Vagina (tissue), 2 donors: ENCODE measurements around the gene CAVIN3. TPM values are rescaled to one million over a fixed set of nuclear protein-coding genes. Genes with fewer than 3 reads are reported as not detected.

Source experiments
- DNase-seq, 2 donors: peaks; one replicate each; pipeline ENCODE4 v3.0.0-alpha.2; 2017; ENCODE audit errors: extremely low spot score in 2 of 2
- H3K27ac ChIP-seq: fragments of 200-600 bp; sonication (generic); one replicate; pipeline ENCODE4 v1.5.1; 2019
- H3K27me3 ChIP-seq: fragments of 200-600 bp; sonication (generic); one replicate; pipeline ENCODE4 v1.5.1; 2019
- H3K36me3 ChIP-seq, 2 donors: fragments of 200-600 bp; sonication (generic); one replicate each; pipeline ENCODE4 v1.5.1; 2017 to 2019
- H3K4me1 ChIP-seq: fragments of 200-600 bp; sonication (generic); one replicate; pipeline ENCODE4 v1.5.1; 2019
- H3K4me3 ChIP-seq, 2 donors: fragments of 200-600 bp; sonication (generic); 1 replicate in 1 of 2; 2 replicates in 1 of 2; pipeline ENCODE4 v1.5.1; 2016 to 2019
- H3K9me3 ChIP-seq: fragments of 200-600 bp; sonication (generic); one replicate; pipeline ENCODE4 v1.5.1; 2019
- CTCF ChIP-seq, 3 experiments: fragments of 450-650 bp in 2 of 3; fragments of 200-600 bp in 1 of 3; sonication (generic) in 1 of 3; IDR thresholded peaks; one replicate each; pipeline ENCODE4 v1.5.1; 2017 to 2019; ENCODE audit warnings: antibody characterized with exemption in 3 of 3, mild to moderate bottlenecking in 2 of 3, moderate library complexity in 2 of 3
- POLR2A ChIP-seq, 2 donors: fragments of 450-650 bp; IDR thresholded peaks; one replicate each; pipeline ENCODE4 v1.6.1; 2017; ENCODE audit warnings: antibody characterized with exemption in 2 of 2, mild to moderate bottlenecking in 2 of 2, moderate library complexity in 2 of 2
- POLR2AphosphoS5 ChIP-seq, 2 donors: sonication (generic); formaldehyde crosslinking; IDR thresholded peaks; one replicate each; pipeline ENCODE4 v1.9.0; 2017; ENCODE audit warnings: antibody characterized with exemption in 2 of 2, mild to moderate bottlenecking in 2 of 2, low read depth in 1 of 2; ENCODE audit not compliant: insufficient read depth in 1 of 2
- intact Hi-C: fragments of 100-400 bp; cut with DNase I; formaldehyde crosslinking; loops from one replicate; pipeline ENCODE4 v1.15.1; 2023
- total RNA-seq: library from RNA; depleted of rRNA; stranded (reverse); fragments of >200 nt; gene quantifications from one replicate; pipeline ENCODE4 v1.2.3, GENCODE V29; 2016

The CAVIN3 gene, protein sequence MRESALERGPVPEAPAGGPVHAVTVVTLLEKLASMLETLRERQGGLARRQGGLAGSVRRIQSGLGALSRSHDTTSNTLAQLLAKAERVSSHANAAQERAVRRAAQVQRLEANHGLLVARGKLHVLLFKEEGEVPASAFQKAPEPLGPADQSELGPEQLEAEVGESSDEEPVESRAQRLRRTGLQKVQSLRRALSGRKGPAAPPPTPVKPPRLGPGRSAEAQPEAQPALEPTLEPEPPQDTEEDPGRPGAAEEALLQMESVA
- total RNA-seq, result 156 TPM

- H3K27me3 ChIP-seq, result no peaks in the 10 kb centered on the region
- intact Hi-C loops, result loop anchor here (5.0 to 10.0 kb wide), 2 partner anchors 37 to 86 kb away; partner anchors contain the start of genes CNGA4 and FHIP1B
- no peaks in the 10 kb centered on the region for H3K36me3 ChIP-seq
- peaks cover 58% of the 10 kb centered on the region for H3K4me1 ChIP-seq
- H3K27ac ChIP-seq, result peak within 1 kb of the TSS; percentile 100
- no peak for TF ChIP-seq CTCF (IDR thresholded peaks at IDR 0.05)
- TF ChIP-seq POLR2AphosphoS5 (IDR thresholded peaks at IDR 0.05; ENCODE audit: insufficient read depth in 1 of 2, low read depth in 1 of 2), result peak; percentile 7 to 80
- no peak for TF ChIP-seq POLR2A (IDR thresholded peaks at IDR 0.05)
- H3K4me3 ChIP-seq, result peak within 1 kb of the TSS; percentile 69 to 82
- DNase-seq, result peak in 1 of 2 donors; percentile 91
- H3K9me3 ChIP-seq, result no peaks in the 10 kb centered on the region
These were observed at the start of gene CAVIN3 for GRCh38 chr11:6320411-6321155. Gene CAVIN3, minus strand, starts transcription at chr11:6320501. Its CDS starts 25 bp downstream, at chr11:6320476.

DNA sequence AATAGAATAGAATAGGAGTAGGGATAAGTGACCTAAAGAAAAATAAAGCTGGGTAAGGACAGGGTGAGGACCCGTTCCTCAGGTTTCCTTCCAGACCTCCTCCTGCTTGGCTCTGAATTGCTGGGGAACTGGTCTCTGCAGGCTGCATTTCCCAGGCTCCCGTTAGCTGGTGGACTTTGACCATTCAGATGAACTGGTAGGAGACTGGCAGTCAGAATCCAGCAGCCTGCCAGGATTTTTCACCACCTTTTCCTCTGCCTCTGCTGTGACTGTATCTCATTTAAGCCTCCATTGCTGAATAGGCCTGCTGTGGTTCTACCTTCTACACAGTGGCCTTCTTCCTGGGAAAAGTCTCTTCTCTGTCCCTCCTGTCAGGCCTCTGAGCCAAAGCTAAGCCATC, 45.4 kb upstream of the CAVIN3 start:
- H3K36me3 ChIP-seq, result no peaks in the 10 kb centered on the region
- H3K27ac ChIP-seq, result no peak overlapping the region
- intact Hi-C loops, result no loop called here

DNA sequence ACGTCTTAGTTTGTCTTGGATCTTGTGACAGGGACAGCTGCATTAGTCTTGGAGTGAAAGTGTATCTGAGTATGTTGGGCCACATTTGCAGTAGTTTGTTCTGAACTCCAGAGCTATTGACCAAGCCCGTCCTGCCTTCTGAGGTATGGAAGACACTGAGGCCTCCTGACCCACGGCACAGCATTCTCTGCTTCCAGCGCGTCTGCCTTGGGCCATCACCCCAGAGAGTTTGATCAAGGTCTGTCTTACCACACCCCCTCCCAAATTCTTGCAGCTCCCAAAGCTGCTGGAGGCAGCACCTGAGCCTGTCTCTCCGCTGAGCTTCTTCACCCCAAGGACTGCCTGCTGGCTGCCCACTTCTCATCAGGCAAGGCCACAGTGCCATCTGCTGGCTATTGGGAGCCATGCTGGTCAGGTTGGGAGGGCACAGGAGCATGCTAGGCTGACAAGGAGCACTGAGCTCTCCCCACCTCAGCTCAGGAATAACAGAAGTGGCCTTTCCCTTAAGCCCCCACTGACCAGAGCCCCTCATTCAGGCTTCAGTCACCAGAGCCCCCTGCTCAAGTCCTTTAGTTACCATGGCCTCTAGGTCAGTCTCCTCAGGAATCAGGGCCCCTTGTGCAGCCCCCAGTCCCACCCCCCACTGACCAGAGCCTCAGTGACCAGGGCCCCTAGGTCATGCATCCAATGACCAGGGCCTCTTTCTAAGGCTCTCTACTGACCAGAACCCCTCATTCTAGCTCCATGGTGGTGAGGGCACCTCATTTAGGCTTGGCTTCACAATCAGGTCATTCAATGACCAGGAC, 42.8 kb upstream of the CAVIN3 start:
- peaks cover under 1% of the 10 kb centered on the region for H3K4me1 ChIP-seq
- no peak for DNase-seq
- H3K9me3 ChIP-seq, result no peaks in the 10 kb centered on the region
- TF ChIP-seq POLR2AphosphoS5 (IDR thresholded peaks at IDR 0.05; ENCODE audit: insufficient read depth in 1 of 2, low read depth in 1 of 2), result peak in 1 of 2 donors; percentile 19
- no peak for TF ChIP-seq POLR2A (IDR thresholded peaks at IDR 0.05)
- peak; percentile 47 to 72 (median 55) for TF ChIP-seq CTCF (IDR thresholded peaks at IDR 0.05)
- H3K27me3 ChIP-seq, result no peaks in the 10 kb centered on the region
- H3K4me3 ChIP-seq, result no peak overlapping the region
- no peak overlapping the region for H3K27ac ChIP-seq
- intact Hi-C loops, result loop anchor here (5.0 kb wide), 1 partner anchor 341 kb away; no protein-coding TSS in a partner anchor
- no peaks in the 10 kb centered on the region for H3K36me3 ChIP-seq

More for the DNA sequence above, 45.4 kb upstream of the CAVIN3 start:
- H3K4me1 ChIP-seq, result no peaks in the 10 kb centered on the region
- H3K4me3 ChIP-seq, result no peak overlapping the region
- H3K27me3 ChIP-seq, result no peaks in the 10 kb centered on the region
- no peaks in the 10 kb centered on the region for H3K9me3 ChIP-seq
- DNase-seq, result no peak
- no peak for TF ChIP-seq CTCF (IDR thresholded peaks at IDR 0.05)
- TF ChIP-seq POLR2AphosphoS5 (IDR thresholded peaks at IDR 0.05; ENCODE audit: insufficient read depth in 1 of 2, low read depth in 1 of 2), result no peak
- TF ChIP-seq POLR2A (IDR thresholded peaks at IDR 0.05), result no peak

- intact Hi-C loops, result loop anchor here (5.0 kb wide), 1 partner anchor 340 kb away; no protein-coding TSS in a partner anchor
- Histone ChIP-seq H3K9me3 (no peaks in the 10 kb centered on the region), H3K27ac (no peak overlapping the region), H3K36me3 (no peaks in the 10 kb centered on the region), H3K4me3 (no peak overlapping the region), H3K27me3 (no peaks in the 10 kb centered on the region), H3K4me1 (peaks cover 8% of the 10 kb centered on the region)
- no peak for TF ChIP-seq POLR2A (IDR thresholded peaks at IDR 0.05)
- DNase-seq, result no peak
These were observed 42.0 kb upstream of the CAVIN3 start for GRCh38 chr11:6362185-6362872.

GRCh38 chr11:6360183-6360582, 39.9 kb upstream of the CAVIN3 start:
- DNase-seq, result no peak
- intact Hi-C loops, result loop anchor here (5.0 kb wide), 1 partner anchor 338 kb away; no protein-coding TSS in a partner anchor

More at GRCh38 chr11:6360183-6360582, 39.9 kb upstream of the CAVIN3 start:
- TF ChIP-seq POLR2A (IDR thresholded peaks at IDR 0.05) (no peak), POLR2AphosphoS5 (IDR thresholded peaks at IDR 0.05; ENCODE audit: insufficient read depth in 1 of 2, low read depth in 1 of 2) (no peak), CTCF (IDR thresholded peaks at IDR 0.05) (no peak)
- Histone ChIP-seq H3K27ac (no peak overlapping the region), H3K4me3 (no peak overlapping the region), H3K36me3 (no peaks in the 10 kb centered on the region), H3K27me3 (no peaks in the 10 kb centered on the region), H3K9me3 (no peaks in the 10 kb centered on the region), H3K4me1 (peaks cover 20% of the 10 kb centered on the region)
